Measurements from ENCODE around the gene CACNA1A.

DNA sequence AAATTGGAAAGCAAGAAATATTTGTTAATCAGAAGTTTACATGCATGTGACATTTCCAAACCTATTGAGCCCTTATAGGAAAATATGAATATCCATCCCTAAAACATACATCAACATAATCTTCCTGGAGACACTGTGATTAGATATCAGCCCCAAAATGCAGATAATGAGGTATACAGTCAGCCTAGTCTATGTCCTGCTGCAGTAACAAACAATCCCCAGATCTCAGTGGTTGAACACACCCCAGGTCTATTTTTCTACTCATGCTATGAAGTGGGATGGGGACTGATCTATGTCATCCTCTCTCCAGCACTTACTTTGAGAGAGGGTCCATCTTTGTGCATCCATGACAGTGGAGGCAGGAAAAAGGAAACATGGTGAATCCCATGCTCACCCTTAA lies 31.2 kb downstream of the CACNA1A start:
- TF ChIP-seq ZNF382 (CRISPR knock-in tag; IDR thresholded peaks at IDR 0.05; ENCODE audit: borderline replicate concordance) (no peak), TCF7 (IDR thresholded peaks at IDR 0.05; ENCODE audit: low read depth) (no peak), ERF (CRISPR knock-in tag; IDR thresholded peaks at IDR 0.05) (no peak), KLF12 (CRISPR knock-in tag; IDR thresholded peaks at IDR 0.05; ENCODE audit: borderline replicate concordance) (no peak), PHF8 (CRISPR knock-in tag; IDR thresholded peaks at IDR 0.05) (no peak), JUND (CRISPR knock-in tag; IDR thresholded peaks at IDR 0.05) (no peak), ZNF274 (CRISPR knock-in tag; IDR thresholded peaks at IDR 0.05) (no peak), HMGA1 (CRISPR knock-in tag; conservative IDR thresholded peaks at IDR 0.05) (no peak)
- TF ChIP-seq, protein P1, sequence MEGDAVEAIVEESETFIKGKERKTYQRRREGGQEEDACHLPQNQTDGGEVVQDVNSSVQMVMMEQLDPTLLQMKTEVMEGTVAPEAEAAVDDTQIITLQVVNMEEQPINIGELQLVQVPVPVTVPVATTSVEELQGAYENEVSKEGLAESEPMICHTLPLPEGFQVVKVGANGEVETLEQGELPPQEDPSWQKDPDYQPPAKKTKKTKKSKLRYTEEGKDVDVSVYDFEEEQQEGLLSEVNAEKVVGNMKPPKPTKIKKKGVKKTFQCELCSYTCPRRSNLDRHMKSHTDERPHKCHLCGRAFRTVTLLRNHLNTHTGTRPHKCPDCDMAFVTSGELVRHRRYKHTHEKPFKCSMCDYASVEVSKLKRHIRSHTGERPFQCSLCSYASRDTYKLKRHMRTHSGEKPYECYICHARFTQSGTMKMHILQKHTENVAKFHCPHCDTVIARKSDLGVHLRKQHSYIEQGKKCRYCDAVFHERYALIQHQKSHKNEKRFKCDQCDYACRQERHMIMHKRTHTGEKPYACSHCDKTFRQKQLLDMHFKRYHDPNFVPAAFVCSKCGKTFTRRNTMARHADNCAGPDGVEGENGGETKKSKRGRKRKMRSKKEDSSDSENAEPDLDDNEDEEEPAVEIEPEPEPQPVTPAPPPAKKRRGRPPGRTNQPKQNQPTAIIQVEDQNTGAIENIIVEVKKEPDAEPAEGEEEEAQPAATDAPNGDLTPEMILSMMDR (CRISPR knock-in tag; IDR thresholded peaks at IDR 0.05), result no peak
- TF ChIP-seq, protein P2, sequence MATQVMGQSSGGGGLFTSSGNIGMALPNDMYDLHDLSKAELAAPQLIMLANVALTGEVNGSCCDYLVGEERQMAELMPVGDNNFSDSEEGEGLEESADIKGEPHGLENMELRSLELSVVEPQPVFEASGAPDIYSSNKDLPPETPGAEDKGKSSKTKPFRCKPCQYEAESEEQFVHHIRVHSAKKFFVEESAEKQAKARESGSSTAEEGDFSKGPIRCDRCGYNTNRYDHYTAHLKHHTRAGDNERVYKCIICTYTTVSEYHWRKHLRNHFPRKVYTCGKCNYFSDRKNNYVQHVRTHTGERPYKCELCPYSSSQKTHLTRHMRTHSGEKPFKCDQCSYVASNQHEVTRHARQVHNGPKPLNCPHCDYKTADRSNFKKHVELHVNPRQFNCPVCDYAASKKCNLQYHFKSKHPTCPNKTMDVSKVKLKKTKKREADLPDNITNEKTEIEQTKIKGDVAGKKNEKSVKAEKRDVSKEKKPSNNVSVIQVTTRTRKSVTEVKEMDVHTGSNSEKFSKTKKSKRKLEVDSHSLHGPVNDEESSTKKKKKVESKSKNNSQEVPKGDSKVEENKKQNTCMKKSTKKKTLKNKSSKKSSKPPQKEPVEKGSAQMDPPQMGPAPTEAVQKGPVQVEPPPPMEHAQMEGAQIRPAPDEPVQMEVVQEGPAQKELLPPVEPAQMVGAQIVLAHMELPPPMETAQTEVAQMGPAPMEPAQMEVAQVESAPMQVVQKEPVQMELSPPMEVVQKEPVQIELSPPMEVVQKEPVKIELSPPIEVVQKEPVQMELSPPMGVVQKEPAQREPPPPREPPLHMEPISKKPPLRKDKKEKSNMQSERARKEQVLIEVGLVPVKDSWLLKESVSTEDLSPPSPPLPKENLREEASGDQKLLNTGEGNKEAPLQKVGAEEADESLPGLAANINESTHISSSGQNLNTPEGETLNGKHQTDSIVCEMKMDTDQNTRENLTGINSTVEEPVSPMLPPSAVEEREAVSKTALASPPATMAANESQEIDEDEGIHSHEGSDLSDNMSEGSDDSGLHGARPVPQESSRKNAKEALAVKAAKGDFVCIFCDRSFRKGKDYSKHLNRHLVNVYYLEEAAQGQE (IDR thresholded peaks at IDR 0.05; ENCODE audit: borderline replicate concordance in 1 of 2, low read depth in 1 of 2, low read length in 2 of 2), result no peak

Data from HepG2 (cell line).